HK-2 (cell line): Measurements from ENCODE around the gene MYBPC1.
"Not testable (repeated sequence)": the region's sequence is repeated elsewhere in the genome, so short reads cannot be mapped to it uniquely, and the experiment has no call there.

ENCODE experiments used
- DNase-seq: peaks from one replicate; pipeline ENCODE4 v3.0.0-alpha.2; 2018; ENCODE audit not compliant: unreplicated experiment

MYBPC1 gene

DNA sequence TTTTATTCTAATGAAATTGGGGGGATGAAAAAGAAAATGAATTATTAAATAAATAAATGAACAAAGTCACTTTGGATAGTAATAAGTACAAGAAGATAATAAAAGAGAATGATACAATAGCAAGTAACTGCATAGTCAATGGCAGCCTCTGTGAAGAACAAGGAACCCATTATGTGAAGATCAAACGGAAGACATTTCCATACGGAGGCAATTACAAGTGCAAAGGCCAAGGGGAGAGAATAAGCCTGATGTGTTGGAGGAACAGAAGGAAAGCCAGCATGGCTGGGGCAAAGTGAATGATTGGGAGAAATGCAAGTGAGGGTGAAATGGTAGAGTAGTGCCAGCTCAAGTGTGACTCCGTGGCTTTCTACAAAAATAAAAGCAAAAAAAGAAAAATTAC is 58.7 kb downstream of the MYBPC1 start:
- no peak for DNase-seq

- no peak for DNase-seq
Observed at GRCh38 chr12:101654442-101654841, 59.7 kb downstream of the MYBPC1 start.

DNA sequence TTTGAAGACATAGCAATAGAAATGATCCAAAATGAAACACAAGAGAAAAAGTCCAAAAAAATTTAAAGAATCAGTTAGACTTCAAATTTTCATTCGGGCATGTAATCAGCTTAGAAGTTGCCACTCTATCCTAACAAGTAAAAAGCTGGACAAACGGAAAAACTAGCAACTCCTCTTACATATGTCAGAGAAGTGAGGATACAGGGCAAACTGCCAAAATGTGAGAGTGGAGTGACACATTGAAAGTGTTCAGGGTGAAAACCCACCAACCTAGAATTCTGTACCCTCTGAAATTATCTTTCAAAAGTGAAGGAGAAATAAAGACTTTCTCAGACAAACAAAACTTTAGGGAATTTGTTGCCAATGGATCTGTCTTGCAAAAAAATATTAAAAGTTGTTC is 60.6 kb downstream of the MYBPC1 start:
- no peak for DNase-seq

DNA sequence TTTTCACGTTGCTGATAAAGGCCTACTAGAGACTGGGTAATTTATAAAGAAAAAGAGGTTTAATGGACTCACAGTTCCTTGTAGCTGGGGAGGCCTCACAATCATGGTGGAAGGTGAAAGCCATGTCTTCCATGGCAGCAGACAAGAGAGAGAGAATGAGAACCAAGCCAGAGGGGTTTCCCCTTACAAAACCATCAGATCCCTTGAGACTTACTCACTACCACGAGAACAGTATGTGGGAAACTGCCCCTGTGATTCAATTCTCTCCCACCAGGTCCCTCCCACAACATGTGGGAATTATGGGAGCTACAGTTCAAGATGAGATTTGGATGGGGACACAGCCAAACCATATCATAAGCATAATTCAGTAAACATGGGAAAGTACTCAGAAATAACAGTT is 65.9 kb downstream of the MYBPC1 start:
- not testable (repeated sequence) for DNase-seq

- no peak for DNase-seq
Observed at GRCh38 chr12:101663298-101663697, 68.5 kb downstream of the MYBPC1 start.

DNA sequence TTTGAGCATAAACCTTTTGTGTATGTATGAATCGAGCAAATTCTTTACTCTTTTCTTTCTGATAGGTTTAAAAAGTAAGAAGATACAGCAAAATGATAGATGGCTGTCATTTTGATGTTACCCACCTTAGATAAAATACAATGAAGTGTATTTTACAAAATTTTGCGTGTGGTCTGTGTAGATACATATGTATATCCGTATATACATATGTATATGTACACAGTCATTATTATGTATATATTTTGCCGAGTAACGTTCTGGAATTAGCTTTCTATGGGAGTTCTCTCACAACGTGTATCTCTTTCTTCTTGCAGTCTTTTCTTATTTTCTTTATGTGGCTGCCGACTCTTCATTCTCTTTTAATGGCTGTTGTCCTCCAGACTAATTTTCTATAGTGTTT is 70.2 kb downstream of the MYBPC1 start:
- no peak for DNase-seq

GRCh38 chr12:101666052-101666728 is 71.4 kb downstream of the MYBPC1 start:
- no peak for DNase-seq

- no peak for DNase-seq
Observed at GRCh38 chr12:101667591-101667990, 72.8 kb downstream of the MYBPC1 start.

- peak; percentile 9 for DNase-seq
Observed at GRCh38 chr12:101670007-101670671, 75.4 kb downstream of the MYBPC1 start.

DNA sequence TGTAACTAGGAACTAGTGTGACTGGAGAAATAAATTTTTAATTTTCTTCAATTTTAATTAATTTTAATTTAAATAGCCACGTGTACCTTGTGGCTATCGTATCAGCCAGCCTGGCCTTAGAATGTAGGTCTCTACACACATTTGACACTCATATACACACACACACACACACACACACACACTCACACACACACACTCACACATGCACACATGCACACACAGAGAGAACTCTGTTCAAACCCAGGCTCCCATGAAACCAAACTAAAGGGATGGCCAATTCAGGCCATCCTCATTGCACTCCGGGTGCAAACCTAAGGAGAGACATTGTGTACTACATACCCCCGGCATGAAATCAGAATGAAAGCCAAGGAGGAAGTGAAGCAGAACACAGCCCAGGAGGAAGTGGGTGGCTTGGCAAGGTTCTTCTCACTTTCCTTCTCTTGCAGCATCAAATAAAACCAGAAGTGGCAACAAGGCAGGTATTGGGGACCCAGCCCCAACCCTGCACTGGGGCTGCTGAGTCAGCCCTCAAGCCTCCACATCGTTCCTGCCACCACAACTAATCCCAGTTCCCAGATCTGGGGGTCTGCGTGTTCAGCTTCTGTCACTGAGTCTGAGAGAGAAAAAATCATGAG is 76.5 kb downstream of the MYBPC1 start:
- DNase-seq: no peak

DNA sequence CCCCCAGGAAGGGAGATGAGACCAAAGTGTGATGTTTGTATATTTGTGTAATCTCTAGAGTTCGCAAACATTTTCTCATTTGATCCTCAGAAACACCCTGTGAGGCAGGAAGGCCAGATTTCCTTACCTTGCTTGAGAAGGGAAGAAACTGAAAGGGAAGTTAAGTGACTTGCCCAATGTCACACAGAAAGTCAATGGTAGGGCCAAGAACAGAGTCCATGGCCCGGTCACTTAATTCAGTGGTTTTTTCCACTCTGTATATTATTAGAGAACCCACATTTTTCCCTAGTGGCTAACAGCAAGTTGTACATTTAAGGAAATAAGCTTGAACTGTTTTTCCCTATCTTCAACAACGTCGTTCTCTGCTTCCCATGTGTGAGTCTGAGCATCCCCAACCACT is 77.1 kb downstream of the MYBPC1 start:
- no peak for DNase-seq

- DNase-seq: no peak
Observed at GRCh38 chr12:101675555-101675954, 80.8 kb downstream of the MYBPC1 start.

DNA sequence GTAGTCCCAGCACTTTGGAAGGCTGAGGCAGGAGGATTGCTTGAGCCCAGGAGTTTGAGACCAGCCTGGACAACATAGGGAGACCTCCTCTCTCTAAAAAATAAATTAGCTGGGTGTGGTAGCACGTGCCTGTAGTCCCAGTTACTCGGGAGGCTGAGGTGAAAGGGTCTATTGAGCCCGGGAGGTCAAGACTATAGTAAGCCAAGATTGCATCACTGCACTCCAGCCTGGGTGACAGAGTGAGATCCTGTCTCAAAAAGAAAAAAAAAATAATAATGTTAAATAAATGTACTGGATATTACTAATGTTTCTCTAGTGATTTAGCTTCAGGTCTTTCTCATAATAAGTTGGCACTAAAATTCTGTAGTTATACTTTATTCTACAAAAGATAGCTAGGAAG is 81.7 kb downstream of the MYBPC1 start:
- DNase-seq: not testable (repeated sequence)

GRCh38 chr12:101678081-101678480 is 83.3 kb downstream of the MYBPC1 start:
- no peak for DNase-seq

GRCh38 chr12:101680240-101680639 is 85.5 kb downstream of the MYBPC1 start:
- DNase-seq: no peak

DNA sequence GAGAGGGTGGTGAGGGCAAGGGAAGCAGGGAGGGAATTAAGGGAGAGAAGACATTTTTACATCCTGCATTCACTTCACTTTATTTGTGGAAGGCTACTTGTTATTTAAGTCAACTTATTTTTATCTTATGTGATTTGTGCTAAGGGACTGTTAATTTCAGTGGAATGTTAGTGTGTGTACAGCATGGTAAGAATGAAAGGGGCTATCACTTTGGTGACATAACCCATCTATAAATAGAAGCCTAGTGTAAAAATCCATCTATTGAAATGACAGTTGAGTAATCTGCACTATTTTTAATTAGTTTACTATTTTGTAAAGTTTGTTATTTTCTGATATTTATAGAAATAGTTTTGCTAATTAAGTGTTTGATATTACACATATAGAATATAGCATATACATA is 85.9 kb downstream of the MYBPC1 start:
- no peak for DNase-seq

- not testable (repeated sequence) for DNase-seq
Observed at GRCh38 chr12:101681627-101682026, 86.9 kb downstream of the MYBPC1 start.

- DNase-seq: no peak
Observed at GRCh38 chr12:101685092-101685491, 90.3 kb downstream of the MYBPC1 start.

DNA sequence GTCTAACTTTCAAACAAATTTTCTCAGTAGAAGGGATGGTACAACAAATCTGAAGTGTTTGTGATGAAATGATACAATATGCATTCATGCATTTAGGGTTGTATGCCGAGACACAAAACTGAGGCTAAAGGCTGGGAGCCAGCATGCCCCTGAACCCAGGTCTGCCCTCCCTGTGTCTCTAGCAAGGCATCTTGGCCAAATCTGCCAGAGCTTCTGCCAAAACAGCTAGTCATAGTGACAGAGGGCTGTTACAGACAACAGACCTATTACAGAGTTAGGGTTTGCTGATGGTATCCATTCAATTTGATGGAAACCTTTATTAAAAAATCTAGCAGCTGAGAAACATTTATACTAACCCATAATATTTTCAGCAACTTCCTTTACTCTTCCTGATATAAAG is 91.4 kb downstream of the MYBPC1 start:
- DNase-seq: no peak

DNA sequence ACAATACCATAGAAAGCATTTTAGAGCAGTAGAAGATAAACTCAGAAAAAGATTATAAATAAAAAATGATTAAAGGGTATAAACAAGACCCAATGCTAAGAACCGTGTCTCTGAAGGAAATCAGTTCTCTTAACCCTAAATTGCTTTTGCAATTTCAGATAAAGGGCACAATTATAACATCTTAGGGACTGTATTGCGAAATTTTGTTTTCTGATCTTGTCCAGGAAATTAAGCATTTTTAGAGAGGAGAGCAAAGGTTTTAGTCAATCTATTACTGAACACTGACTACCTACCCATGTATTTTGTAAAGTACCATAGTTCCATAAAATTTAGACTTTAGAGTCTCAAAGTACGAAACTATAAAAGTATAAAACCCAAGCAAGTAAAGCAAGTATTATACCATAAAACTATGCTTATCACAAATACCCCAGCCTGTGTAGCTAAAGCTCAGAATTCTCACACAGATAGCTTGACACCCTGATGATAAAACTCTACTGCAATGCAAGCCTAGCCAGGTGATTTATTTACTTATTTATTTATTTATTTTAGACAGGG is 95.8 kb downstream of the MYBPC1 start:
- no peak for DNase-seq

DNA sequence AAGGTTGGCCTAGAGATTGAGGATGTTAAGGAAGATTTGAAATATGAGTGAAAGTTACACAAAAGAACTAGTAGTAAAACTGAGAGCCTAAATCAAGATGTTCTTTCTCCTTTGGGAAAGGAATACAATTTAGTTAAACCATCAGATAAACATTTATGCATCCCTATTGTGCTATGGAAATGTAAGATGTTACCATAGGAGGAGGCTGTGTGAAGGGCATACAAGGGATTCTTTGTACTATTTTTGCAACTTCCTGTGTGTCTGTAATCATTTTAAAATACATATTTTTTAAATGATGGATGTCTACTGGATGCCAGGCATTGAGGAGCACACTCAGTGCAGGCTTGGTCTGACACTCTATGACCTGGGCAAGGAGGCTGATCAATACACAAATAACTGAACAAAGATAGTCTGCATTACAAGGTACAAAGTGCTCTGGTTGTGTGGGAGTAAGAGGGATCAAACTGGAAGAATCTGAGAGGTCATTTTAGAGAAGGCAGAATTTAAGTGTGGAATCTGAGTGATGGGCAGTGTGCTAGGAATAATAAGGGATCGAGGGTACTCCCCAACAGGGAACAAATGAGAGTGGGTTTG is 96.8 kb downstream of the MYBPC1 start:
- DNase-seq: no peak

- no peak for DNase-seq
Observed at GRCh38 chr12:101694297-101694848, 99.6 kb downstream of the MYBPC1 start.
